ENCODE results near the gene NGEF. TPM values are rescaled to one million over a fixed set of nuclear protein-coding genes. Genes with fewer than 3 reads are reported as not detected.
"Not testable (repeated sequence)": the region's sequence is repeated elsewhere in the genome, so short reads cannot be mapped to it uniquely, and the experiment has no call there.

The NGEF gene, protein sequence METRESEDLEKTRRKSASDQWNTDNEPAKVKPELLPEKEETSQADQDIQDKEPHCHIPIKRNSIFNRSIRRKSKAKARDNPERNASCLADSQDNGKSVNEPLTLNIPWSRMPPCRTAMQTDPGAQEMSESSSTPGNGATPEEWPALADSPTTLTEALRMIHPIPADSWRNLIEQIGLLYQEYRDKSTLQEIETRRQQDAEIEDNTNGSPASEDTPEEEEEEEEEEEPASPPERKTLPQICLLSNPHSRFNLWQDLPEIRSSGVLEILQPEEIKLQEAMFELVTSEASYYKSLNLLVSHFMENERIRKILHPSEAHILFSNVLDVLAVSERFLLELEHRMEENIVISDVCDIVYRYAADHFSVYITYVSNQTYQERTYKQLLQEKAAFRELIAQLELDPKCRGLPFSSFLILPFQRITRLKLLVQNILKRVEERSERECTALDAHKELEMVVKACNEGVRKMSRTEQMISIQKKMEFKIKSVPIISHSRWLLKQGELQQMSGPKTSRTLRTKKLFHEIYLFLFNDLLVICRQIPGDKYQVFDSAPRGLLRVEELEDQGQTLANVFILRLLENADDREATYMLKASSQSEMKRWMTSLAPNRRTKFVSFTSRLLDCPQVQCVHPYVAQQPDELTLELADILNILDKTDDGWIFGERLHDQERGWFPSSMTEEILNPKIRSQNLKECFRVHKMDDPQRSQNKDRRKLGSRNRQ
- polyA plus RNA-seq (ENCODE audit: insufficient read length in 12 of 12) = 1 to 10 TPM in 9 of 12 donors, under 1 TPM in 1, not detected in 2; 0.81 to 7.1 (median 1.6) TPM
- long read RNA-seq, donor 1 = 0 reads
- long read RNA-seq, donor 2 = 0 reads
- long read RNA-seq, donor 3 = 0 reads
- long read RNA-seq, donor 4 = 0 reads
- long read RNA-seq, donor 5, partial matches to known transcripts = 0 of 1 reads
- long read RNA-seq, donor 5, other reads (novel, unspliced or antisense) = 0 of 1 reads
- long read RNA-seq, donor 6 = 0 reads
- long read RNA-seq, donor 7 = 0 reads
- long read RNA-seq, donor 8 = 0 reads
- long read RNA-seq, donor 9 = 0 reads
- long read RNA-seq, donor 10 = 0 reads
- long read RNA-seq, donor 11 = 0 reads

- no peak for DNase-seq
These were observed at the start of gene NGEF for GRCh38 chr2:233013027-233013461. Gene NGEF, minus strand, starts transcription at chr2:233013256. Its CDS starts 38,366 bp downstream, at chr2:232974890.

DNA sequence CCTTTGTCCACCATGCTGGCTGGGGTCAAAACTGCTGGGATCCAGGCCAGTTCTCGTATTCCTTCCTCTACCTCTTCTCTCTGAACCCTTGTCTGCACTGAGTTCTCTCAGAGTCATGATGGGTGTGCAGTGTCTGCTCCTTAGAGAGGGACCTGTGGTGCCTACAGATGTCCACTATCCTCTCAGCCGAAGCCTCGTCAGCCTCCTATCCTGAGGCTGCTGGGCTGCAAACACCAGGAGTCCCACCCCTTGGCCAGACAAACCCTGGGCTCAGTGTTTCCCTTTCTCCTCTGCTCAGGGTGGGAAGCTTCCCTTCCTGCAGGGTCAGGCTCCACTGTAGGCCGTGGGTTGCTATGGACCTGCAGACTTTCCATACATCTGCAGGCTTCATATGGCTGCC lies 49.4 kb upstream of the NGEF start:
- DNase-seq = no peak

- no peak for DNase-seq
These were observed 48.8 kb upstream of the NGEF start for GRCh38 chr2:233061591-233062450.

GRCh38 chr2:233060980-233061590 lies 48.0 kb upstream of the NGEF start:
- DNase-seq = no peak

DNA sequence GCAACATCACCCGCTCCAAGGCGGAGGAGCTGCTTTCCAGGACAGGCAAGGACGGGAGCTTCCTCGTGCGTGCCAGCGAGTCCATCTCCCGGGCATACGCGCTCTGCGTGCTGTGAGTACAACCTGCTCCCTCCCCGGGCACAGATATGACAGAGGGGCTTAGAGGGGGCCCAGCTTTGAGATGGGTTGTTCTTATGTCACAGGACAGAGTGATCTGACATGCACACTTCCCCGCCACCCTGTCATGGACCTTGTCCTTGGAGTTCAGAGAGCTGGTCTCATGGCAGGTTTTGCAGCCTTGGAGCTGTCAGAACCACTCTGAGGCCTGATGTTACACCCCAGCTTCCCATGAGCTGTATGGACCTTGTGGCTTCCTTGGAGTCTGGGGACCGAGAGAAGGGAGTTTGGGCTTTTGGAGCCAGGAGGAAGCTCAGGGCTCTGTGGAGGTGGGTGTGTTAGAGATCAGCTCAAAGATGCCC lies 47.5 kb upstream of the NGEF start:
- no peak for DNase-seq

- DNase-seq = no peak
These were observed 46.9 kb upstream of the NGEF start, which contains the start of gene INPP5D for GRCh38 chr2:233059797-233060500. Gene INPP5D, plus strand, starts transcription at chr2:233060342. Its CDS starts 137 bp downstream, at chr2:233060479.

DNA sequence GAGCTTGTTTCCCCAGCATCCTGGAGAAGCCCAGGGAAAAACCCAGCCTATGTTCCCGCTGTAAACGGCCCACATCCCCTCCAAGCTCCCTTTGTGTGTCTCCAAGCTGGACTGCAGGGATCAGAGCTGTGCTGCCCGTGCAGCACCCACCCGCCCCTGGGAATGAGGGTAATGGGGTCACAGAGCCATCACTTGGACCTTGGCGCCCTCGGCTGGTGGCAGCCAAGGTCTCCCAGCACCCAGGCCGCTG lies 46.4 kb upstream of the NGEF start:
- DNase-seq = no peak

- DNase-seq = no peak
These were observed 45.9 kb upstream of the NGEF start for GRCh38 chr2:233058717-233059546.

DNA sequence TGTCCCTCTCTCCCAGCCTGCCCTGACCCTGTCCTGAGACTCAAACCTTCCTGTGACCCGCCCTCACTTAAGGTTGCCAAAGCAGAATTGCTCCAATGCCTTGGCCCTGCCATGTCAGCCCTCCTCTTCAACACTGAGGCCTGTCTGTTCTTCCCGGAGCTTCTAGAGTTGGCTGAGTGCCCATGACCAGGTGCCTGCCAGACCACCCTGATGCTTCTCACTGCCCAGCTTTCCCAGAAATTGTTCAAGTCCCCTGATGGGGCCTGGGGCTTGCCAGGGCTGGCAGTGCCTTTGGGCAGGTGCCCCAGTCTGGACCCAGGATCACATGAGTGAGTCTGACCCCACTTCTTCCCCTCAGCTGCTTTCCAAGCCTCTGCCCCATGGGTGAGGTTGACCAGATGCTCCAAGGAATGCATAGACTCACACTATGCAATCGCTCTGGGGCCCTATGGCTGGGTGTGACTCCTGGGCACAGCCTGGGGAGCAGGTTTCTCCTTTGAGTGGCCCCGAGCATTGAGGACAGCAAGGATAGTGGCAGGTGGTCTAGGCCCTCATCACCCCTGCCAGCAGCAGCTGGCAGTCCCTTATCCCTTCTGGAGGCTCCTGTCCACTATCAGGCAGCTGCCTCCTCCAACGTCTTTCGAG lies 44.0 kb upstream of the NGEF start:
- DNase-seq = no peak

DNA sequence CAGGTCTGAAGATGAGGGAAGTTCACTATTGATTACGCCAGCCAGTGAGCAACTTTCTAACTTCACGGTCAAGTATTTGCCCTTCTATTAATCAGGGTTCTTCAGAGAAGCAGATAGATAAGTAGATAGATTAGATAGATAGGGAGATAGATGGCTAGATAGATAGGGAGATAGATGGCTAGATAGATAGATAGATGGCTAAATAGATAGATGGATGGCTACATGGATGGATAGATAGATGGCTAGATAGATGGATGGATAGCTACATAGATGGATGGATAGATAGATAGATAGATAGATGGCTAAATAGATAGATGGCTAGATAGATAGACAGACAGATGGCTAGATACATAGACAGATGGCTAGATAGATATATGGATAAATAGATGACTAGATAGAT lies 42.3 kb upstream of the NGEF start:
- DNase-seq = no peak

DNA sequence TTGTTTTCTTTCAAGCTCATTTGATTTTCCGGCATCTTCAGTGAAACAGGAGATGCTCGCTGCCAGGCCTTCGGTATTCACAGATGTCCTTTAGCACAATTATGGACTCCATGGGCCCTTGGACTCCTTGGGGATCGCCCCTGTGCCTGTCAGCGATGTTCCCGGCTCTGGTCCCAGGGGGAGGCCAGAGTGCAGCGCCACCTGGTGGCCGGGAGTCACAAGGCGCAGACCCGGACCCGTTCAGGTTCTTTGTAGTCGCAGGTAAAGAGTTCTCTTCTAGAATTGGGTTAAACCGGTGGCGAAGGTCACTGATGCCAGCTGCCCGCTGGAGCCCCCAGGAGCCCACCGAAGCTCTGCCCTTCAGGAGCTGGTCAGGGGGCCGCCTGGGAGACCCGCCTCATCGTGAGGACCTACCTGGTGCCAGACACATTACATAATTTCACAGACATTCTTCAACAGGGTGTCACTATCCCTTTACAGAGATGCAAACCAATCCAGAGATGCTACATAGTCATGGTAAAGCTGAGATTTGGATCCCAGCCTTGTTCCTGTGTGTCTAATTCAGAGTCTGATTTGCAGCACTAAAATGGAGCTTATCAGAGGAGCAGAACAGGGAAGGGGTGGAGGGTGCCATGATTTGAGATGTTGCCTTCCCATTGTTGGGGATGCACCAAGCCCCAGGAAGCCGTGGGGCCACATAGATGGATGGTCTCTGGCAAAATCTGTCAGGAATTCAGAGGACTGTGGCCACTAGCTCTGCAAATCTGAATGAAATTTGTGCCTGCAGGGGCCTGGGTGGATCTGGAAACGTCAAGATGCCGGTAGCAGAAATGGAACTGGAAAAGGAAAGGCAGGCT lies 41.1 kb upstream of the NGEF start:
- DNase-seq = no peak

DNA sequence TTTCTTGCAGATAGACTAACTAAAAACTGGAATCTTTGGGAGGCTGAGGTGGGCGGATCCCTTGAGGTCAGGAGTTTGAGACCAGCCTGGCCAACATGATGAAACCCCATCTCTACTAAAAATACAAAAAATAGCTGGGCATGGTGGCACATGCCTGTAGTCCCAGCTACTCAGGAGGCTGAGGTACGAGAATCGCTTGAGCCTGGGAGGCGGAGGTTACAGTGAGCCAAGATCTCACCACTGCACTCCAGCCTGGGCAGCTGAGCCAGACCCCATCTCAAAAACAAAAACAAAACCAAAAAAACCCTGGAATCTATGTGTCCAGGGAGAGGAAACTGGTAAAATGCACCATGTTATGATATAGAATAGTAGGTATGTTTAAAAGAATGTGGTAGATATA lies 39.5 kb upstream of the NGEF start:
- not testable (repeated sequence) for DNase-seq

GRCh38 chr2:233051241-233052149 lies 38.4 kb upstream of the NGEF start:
- no peak for DNase-seq

- no peak for DNase-seq
These were observed 36.2 kb upstream of the NGEF start for GRCh38 chr2:233049194-233049761.

DNA sequence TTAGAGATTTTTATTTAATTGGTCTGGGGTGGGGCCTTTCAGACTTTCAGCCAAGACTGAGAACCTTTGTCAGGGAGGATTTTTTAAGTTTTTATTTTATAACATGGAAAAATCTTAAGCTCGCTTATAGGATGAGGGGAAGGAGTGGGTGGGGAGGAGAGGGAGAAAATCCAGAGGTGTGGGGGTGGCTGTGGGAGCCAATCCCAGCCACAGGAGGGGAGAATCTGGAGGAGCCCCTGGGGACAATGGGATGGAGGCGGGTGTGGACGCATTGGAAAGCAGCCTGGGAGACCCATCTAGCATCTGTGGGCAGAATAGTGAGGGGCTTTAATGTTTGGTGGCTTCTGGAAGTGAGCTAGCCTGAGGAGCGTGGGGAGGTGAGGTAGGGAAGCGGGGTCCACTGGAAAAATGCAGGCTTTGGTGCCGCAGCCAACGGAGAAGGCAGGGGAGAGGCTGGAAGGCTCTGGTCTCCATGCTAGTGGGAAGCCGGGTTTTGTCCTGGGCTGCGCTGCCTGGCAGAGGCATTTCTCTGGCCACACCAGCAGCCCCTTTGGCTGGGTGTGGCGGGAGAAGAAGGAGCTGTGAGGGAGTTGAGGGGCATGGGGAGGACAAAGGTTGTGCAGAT lies 35.6 kb upstream of the NGEF start:
- no peak for DNase-seq

- no peak for DNase-seq
These were observed 34.6 kb upstream of the NGEF start for GRCh38 chr2:233047667-233048066.
